H1 (cell line): ENCODE data around the gene DENND1A. TPM values are rescaled to one million over a fixed set of nuclear protein-coding genes. Genes with fewer than 3 reads are reported as not detected.

Experiments
- CBX5 ChIP-seq: fragments of 300-800, 300-1000 bp; sonication (generic); IDR thresholded peaks from 2 replicates; pipeline ENCODE4 v1.7.1; 2016; ENCODE audit warnings: antibody characterized with exemption, low read length, low read depth
- CHD2 ChIP-seq: IDR thresholded peaks from 2 replicates; pipeline ENCODE4 v1.6.1; 2012; ENCODE audit warnings: low read length, improper control_type of control experiment
- EP300 ChIP-seq, 2 experiments: IDR thresholded peaks; 1 replicate in 1 of 2; 2 replicates in 1 of 2; pipeline ENCODE4 v1.6.1; 2011 to 2012; ENCODE audit warnings: low read depth in 2 of 2, low read length in 2 of 2, mild to moderate bottlenecking in 2 of 2, borderline replicate concordance in 1 of 2, inconsistent platforms in 1 of 2, moderate library complexity in 1 of 2
- EZH2 ChIP-seq: fragments of 200-600 bp; sonication (generic); IDR thresholded peaks from 2 replicates; pipeline ENCODE4 v1.7.1; 2012; ENCODE audit warnings: low read depth, mild to moderate bottlenecking, moderate library complexity, low read length, inconsistent platforms; ENCODE audit not compliant: severe bottlenecking
- HDAC2 ChIP-seq, 2 experiments: fragments of 300-600 bp in 1 of 2; sonication (generic) in 1 of 2; IDR thresholded peaks; 2 replicates each; pipeline ENCODE4 v1.6.1; 2011 to 2012; ENCODE audit warnings: low read depth in 2 of 2, low read length in 2 of 2, mild to moderate bottlenecking in 2 of 2, moderate library complexity in 2 of 2, borderline replicate concordance in 1 of 2, inconsistent platforms in 1 of 2
- RBBP5 ChIP-seq: IDR thresholded peaks from 2 replicates; pipeline ENCODE4 v1.7.1; 2012; ENCODE audit warnings: low read depth, mild to moderate bottlenecking, inconsistent platforms, low read length, moderate library complexity, borderline replicate concordance
- SP4 ChIP-seq: IDR thresholded peaks from 2 replicates; pipeline ENCODE4 v1.6.1; 2012; ENCODE audit warnings: low read length, inconsistent platforms
- polyA plus RNA-seq, 7 experiments: library from polyadenylated mRNA; depleted of rRNA in 3 of 7; stranded (reverse) in 5 of 7; unstranded in 2 of 7; fragments of >200 nt in 5 of 7; fragments of 200-250 nt in 2 of 7; gene quantifications; 1 replicate in 5 of 7; 2 replicates in 1 of 7; 4 replicates in 1 of 7; pipeline versions ENCODE4 v1.2.1 to v1.2.3, GENCODE V29; 2011 to 2013; ENCODE audit warnings: missing spikeins in 2 of 7, mixed read lengths in 2 of 7
- total RNA-seq: library from RNA; stranded (reverse); fragmentation: NEBNext Ultra II Directional; extraction: Animal tissue kit (Norgen Biotek cat#: 25700); gene quantifications from 2 replicates; pipeline ENCODE4 v1.2.1, GENCODE V29; 2021
- TF ChIP-seq, protein P1 (sequence below): fragments of 300-600 bp; sonication (generic); IDR thresholded peaks from 2 replicates; pipeline ENCODE4 v1.7.1; 2012; ENCODE audit warnings: low read length, moderate library complexity, mild to moderate bottlenecking, inconsistent platforms; ENCODE audit not compliant: insufficient replicate concordance

The DENND1A gene
- total and polyA plus RNA-seq, 2 of the 8 experiments (the other 6 are each of a cell fraction or from before 2014, with no cell fraction given), result 24.1 to 26.4 TPM

DNA sequence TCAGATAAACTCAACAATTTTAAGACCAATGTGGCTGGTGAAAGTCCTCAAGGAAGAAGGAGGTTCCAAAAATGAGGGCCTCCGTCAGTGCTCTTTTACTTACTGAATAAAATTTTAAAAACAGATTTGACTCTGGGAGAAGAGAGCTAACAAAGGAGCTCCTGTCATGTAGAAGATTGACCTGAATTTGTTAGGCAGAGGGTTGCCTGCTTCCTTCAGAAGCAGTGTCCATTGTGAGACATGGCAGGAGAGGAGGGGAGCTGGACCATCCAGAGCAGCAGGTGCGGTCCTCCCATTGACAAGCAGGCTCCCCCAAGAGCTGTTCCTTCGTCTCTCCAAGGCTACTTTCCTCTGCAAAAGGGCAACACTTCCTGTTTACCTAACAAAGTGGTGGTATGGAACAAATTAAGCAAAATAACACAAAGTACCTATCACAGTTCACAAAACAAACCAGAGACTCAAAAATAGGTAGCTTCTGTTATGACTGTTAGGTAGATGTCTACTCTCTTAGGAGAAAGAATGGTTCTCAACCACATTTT, 238.1 kb downstream of the DENND1A start (continued):
- TF ChIP-seq, protein P1, sequence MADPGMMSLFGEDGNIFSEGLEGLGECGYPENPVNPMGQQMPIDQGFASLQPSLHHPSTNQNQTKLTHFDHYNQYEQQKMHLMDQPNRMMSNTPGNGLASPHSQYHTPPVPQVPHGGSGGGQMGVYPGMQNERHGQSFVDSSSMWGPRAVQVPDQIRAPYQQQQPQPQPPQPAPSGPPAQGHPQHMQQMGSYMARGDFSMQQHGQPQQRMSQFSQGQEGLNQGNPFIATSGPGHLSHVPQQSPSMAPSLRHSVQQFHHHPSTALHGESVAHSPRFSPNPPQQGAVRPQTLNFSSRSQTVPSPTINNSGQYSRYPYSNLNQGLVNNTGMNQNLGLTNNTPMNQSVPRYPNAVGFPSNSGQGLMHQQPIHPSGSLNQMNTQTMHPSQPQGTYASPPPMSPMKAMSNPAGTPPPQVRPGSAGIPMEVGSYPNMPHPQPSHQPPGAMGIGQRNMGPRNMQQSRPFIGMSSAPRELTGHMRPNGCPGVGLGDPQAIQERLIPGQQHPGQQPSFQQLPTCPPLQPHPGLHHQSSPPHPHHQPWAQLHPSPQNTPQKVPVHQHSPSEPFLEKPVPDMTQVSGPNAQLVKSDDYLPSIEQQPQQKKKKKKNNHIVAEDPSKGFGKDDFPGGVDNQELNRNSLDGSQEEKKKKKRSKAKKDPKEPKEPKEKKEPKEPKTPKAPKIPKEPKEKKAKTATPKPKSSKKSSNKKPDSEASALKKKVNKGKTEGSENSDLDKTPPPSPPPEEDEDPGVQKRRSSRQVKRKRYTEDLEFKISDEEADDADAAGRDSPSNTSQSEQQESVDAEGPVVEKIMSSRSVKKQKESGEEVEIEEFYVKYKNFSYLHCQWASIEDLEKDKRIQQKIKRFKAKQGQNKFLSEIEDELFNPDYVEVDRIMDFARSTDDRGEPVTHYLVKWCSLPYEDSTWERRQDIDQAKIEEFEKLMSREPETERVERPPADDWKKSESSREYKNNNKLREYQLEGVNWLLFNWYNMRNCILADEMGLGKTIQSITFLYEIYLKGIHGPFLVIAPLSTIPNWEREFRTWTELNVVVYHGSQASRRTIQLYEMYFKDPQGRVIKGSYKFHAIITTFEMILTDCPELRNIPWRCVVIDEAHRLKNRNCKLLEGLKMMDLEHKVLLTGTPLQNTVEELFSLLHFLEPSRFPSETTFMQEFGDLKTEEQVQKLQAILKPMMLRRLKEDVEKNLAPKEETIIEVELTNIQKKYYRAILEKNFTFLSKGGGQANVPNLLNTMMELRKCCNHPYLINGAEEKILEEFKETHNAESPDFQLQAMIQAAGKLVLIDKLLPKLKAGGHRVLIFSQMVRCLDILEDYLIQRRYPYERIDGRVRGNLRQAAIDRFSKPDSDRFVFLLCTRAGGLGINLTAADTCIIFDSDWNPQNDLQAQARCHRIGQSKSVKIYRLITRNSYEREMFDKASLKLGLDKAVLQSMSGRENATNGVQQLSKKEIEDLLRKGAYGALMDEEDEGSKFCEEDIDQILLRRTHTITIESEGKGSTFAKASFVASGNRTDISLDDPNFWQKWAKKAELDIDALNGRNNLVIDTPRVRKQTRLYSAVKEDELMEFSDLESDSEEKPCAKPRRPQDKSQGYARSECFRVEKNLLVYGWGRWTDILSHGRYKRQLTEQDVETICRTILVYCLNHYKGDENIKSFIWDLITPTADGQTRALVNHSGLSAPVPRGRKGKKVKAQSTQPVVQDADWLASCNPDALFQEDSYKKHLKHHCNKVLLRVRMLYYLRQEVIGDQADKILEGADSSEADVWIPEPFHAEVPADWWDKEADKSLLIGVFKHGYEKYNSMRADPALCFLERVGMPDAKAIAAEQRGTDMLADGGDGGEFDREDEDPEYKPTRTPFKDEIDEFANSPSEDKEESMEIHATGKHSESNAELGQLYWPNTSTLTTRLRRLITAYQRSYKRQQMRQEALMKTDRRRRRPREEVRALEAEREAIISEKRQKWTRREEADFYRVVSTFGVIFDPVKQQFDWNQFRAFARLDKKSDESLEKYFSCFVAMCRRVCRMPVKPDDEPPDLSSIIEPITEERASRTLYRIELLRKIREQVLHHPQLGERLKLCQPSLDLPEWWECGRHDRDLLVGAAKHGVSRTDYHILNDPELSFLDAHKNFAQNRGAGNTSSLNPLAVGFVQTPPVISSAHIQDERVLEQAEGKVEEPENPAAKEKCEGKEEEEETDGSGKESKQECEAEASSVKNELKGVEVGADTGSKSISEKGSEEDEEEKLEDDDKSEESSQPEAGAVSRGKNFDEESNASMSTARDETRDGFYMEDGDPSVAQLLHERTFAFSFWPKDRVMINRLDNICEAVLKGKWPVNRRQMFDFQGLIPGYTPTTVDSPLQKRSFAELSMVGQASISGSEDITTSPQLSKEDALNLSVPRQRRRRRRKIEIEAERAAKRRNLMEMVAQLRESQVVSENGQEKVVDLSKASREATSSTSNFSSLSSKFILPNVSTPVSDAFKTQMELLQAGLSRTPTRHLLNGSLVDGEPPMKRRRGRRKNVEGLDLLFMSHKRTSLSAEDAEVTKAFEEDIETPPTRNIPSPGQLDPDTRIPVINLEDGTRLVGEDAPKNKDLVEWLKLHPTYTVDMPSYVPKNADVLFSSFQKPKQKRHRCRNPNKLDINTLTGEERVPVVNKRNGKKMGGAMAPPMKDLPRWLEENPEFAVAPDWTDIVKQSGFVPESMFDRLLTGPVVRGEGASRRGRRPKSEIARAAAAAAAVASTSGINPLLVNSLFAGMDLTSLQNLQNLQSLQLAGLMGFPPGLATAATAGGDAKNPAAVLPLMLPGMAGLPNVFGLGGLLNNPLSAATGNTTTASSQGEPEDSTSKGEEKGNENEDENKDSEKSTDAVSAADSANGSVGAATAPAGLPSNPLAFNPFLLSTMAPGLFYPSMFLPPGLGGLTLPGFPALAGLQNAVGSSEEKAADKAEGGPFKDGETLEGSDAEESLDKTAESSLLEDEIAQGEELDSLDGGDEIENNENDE, result no peak
- no peak for TF ChIP-seq SP4
- no peak for TF ChIP-seq HDAC2 (IDR thresholded peaks at IDR 0.05; ENCODE audit: borderline replicate concordance in 1 of 2, low read depth in 2 of 2, low read length in 2 of 2)
- no peak for TF ChIP-seq EP300 (IDR thresholded peaks at IDR 0.05; ENCODE audit: borderline replicate concordance in 1 of 2, low read depth in 2 of 2, low read length in 2 of 2)
- TF ChIP-seq RBBP5, result no peak
- no peak for TF ChIP-seq EZH2
- TF ChIP-seq CHD2, result no peak
- TF ChIP-seq CBX5, result no peak
